ENCODE measurements around the gene ZFPM1. TPM values are rescaled to one million over a fixed set of nuclear protein-coding genes. Genes with fewer than 3 reads are reported as not detected.

Gene ZFPM1
- total RNA-seq, 2 experiments from 2014 or later = 2.1 to 14.2 TPM

GRCh38 chr16:88432753-88433152 lies 20.3 kb upstream of the ZFPM1 start:
- TF ChIP-seq CTCF (conservative IDR thresholded peaks at IDR 0.05; ENCODE audit: low read length) = no peak
- no peak for TF ChIP-seq EZH2phosphoT487 (IDR thresholded peaks at IDR 0.05; ENCODE audit: borderline replicate concordance, low read depth, low read length)
- CTCF ChIA-PET (ENCODE audit: unreplicated experiment) = no interaction called here

DNA sequence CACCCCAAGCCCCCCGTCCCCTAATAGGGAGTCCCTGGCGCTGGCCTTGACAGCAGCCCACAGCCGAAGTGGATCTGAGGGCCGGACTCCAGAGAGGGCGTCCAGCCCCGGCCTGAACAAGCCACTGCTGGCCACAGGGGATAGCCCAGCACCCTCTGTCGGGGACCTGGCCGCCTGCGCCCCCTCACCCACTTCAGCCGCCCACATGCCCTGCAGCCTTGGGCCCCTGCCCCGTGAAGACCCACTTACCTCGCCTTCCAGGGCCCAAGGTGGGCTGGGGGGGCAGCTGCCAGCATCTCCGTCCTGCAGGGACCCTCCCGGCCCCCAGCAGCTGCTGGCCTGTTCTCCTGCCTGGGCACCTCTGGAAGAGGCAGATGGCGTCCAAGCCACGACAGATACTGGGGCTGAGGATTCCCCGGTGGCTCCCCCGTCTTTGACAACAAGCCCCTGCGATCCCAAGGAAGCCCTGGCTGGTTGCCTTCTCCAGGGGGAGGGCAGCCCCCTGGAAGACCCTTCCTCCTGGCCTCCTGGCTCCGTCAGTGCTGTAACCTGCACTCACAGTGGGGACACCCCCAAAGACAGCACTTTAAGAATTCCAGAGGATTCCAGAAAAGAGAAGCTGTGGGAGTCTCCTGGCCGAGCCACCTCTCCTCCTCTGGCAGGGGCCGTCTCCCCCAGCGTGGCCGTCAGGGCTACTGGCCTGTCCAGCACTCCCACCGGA lies 19.3 kb upstream of the ZFPM1 start:
- POLR2A ChIA-PET = interaction anchor here (0.5 kb wide), 1 partner anchor 535 kb away, joined by 3 read pairs; no protein-coding TSS in a partner anchor
- intact Hi-C loops (cut with micrococcal nuclease; ENCODE audit: unreplicated experiment) = no loop called here
- no peak for TF ChIP-seq CTCF (conservative IDR thresholded peaks at IDR 0.05; ENCODE audit: low read length)
- TF ChIP-seq EZH2phosphoT487 (IDR thresholded peaks at IDR 0.05; ENCODE audit: borderline replicate concordance, low read depth, low read length) = no peak

More at GRCh38 chr16:88432753-88433152, 20.3 kb upstream of the ZFPM1 start:
- Histone ChIP-seq H3K9me2 (ENCODE audit: insufficient read depth, low read length) (no peaks in the 10 kb centered on the region), H3K4me1 (ENCODE audit: insufficient read depth, low read length, poor library complexity, severe bottlenecking) (no peaks in the 10 kb centered on the region), H3K27ac (ENCODE audit: low read depth, low read length, poor library complexity, severe bottlenecking) (no peak overlapping the region), H2AFZ (ENCODE audit: low read length) (no peak overlapping the region), H3K4me3 (ENCODE audit: low read depth, low read length, poor library complexity, severe bottlenecking) (no peak overlapping the region), H3K79me2 (ENCODE audit: insufficient read depth, low read depth, low read length) (no peaks in the 10 kb centered on the region), H3K9me3 (ENCODE audit: low read length) (no peaks in the 10 kb centered on the region), H3K36me3 (ENCODE audit: insufficient read depth, low read length) (no peaks in the 10 kb centered on the region), H3K4me2 (ENCODE audit: low read length) (no peak overlapping the region), H4K20me1 (ENCODE audit: insufficient read depth, low read length) (no peaks in the 10 kb centered on the region)
- POLR2A ChIA-PET = no interaction called here
- DNase-seq (ENCODE audit: low spot score) = no peak
- BruUV-seq (replicated peaks) = no TSS peak
- intact Hi-C loops (cut with micrococcal nuclease; ENCODE audit: unreplicated experiment) = no loop called here

DNA sequence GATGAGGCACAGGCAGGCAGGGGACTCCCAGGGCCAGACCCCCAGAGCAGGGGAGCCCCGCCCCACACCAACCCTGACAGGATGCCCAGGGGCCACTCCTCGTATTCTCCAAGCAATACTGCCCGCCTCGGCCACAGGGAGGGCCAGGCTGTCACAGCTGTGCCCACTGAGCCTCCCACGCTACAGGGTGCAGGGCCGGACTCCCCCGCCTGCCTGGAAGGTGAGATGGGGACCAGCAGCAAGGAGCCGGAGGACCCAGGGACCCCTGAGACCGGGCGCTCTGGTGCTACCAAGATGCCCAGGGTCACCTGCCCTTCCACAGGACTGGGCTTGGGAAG lies 18.8 kb upstream of the ZFPM1 start:
- ChIA-PET POLR2A (no interaction called here), CTCF (ENCODE audit: unreplicated experiment) (no interaction called here)
- no peak overlapping the region for H2AFZ ChIP-seq (ENCODE audit: low read length)
- H3K4me2 ChIP-seq (ENCODE audit: low read length) = no peak overlapping the region
- H3K36me3 ChIP-seq (ENCODE audit: insufficient read depth, low read length) = no peaks in the 10 kb centered on the region
- no peak overlapping the region for H3K4me3 ChIP-seq (ENCODE audit: low read depth, low read length, poor library complexity, severe bottlenecking)
- H3K4me1 ChIP-seq (ENCODE audit: insufficient read depth, low read length, poor library complexity, severe bottlenecking) = no peaks in the 10 kb centered on the region
- DNase-seq (ENCODE audit: low spot score) = no peak
- no peaks in the 10 kb centered on the region for H4K20me1 ChIP-seq (ENCODE audit: insufficient read depth, low read length)
- intact Hi-C loops (cut with micrococcal nuclease; ENCODE audit: unreplicated experiment) = no loop called here
- H3K9me2 ChIP-seq (ENCODE audit: insufficient read depth, low read length) = no peaks in the 10 kb centered on the region
- no peak overlapping the region for H3K27ac ChIP-seq (ENCODE audit: low read depth, low read length, poor library complexity, severe bottlenecking)
- no peaks in the 10 kb centered on the region for H3K79me2 ChIP-seq (ENCODE audit: insufficient read depth, low read depth, low read length)
- no peaks in the 10 kb centered on the region for H3K9me3 ChIP-seq (ENCODE audit: low read length)
- no peak for TF ChIP-seq CTCF (conservative IDR thresholded peaks at IDR 0.05; ENCODE audit: low read length)
- BruUV-seq (replicated peaks) = no TSS peak

More for the DNA sequence above, 19.3 kb upstream of the ZFPM1 start:
- Histone ChIP-seq H3K4me2 (ENCODE audit: low read length) (no peak overlapping the region), H3K9me3 (ENCODE audit: low read length) (no peaks in the 10 kb centered on the region), H4K20me1 (ENCODE audit: insufficient read depth, low read length) (no peaks in the 10 kb centered on the region), H3K79me2 (ENCODE audit: insufficient read depth, low read depth, low read length) (no peaks in the 10 kb centered on the region), H3K4me3 (ENCODE audit: low read depth, low read length, poor library complexity, severe bottlenecking) (no peak overlapping the region), H3K4me1 (ENCODE audit: insufficient read depth, low read length, poor library complexity, severe bottlenecking) (no peaks in the 10 kb centered on the region), H2AFZ (ENCODE audit: low read length) (no peak overlapping the region), H3K36me3 (ENCODE audit: insufficient read depth, low read length) (no peaks in the 10 kb centered on the region), H3K9me2 (ENCODE audit: insufficient read depth, low read length) (no peaks in the 10 kb centered on the region), H3K27ac (ENCODE audit: low read depth, low read length, poor library complexity, severe bottlenecking) (no peak overlapping the region)
- CTCF ChIA-PET (ENCODE audit: unreplicated experiment) = no interaction called here
- DNase-seq (ENCODE audit: low spot score) = no peak
- no TSS peak for BruUV-seq (replicated peaks)

Measured in OCI-LY7 (cell line).